GM23338 (cell line): Measurements from ENCODE around the gene TTYH1. TPM values are rescaled to one million over a fixed set of nuclear protein-coding genes. Genes with fewer than 3 reads are reported as not detected.

Source experiments
- ATAC-seq: fragments of 200-7000 bp; cut with Tn5 transposase; 3 replicates; pipeline ENCODE4 v1.9.1; 2020
- DNase-seq: peaks from one replicate; pipeline ENCODE4 v3.0.0-alpha.2; 2015; ENCODE audit warnings: low spot score
- H2AFZ ChIP-seq: fragments of 200-600 bp; sonication (generic); 2 replicates; pipeline ENCODE4 v1.8.0; 2016; ENCODE audit warnings: antibody characterized with exemption, mild to moderate bottlenecking, moderate library complexity
- H3F3A ChIP-seq: fragments of 200-600 bp; sonication (generic); replicated peaks from 2 replicates; pipeline ENCODE4 v1.8.0; 2017; ENCODE audit warnings: antibody characterized with exemption, mixed run types, low read depth
- H3K27ac ChIP-seq: fragments of 200-600 bp; sonication (generic); 2 replicates; pipeline ENCODE4 v1.6.1; 2016; ENCODE audit warnings: low read depth
- H3K27me3 ChIP-seq: fragments of 200-600 bp; sonication (generic); 2 replicates; pipeline ENCODE4 v1.8.0; 2016; ENCODE audit warnings: mild to moderate bottlenecking, mixed run types, moderate library complexity; ENCODE audit not compliant: insufficient read depth
- H3K36me3 ChIP-seq: fragments of 200-600 bp; sonication (generic); 2 replicates; pipeline ENCODE4 v1.8.0; 2016; ENCODE audit warnings: mild to moderate bottlenecking; ENCODE audit not compliant: insufficient read depth
- H3K4me1 ChIP-seq: fragments of 200-600 bp; sonication (generic); 2 replicates; pipeline ENCODE4 v1.8.0; 2016; ENCODE audit warnings: mild to moderate bottlenecking, moderate library complexity; ENCODE audit not compliant: insufficient read depth
- H3K4me2 ChIP-seq: fragments of 200-600 bp; sonication (generic); 2 replicates; pipeline ENCODE4 v1.7.1; 2017; ENCODE audit warnings: mixed run types
- H3K4me3 ChIP-seq: fragments of 200-600 bp; sonication (generic); 2 replicates; pipeline ENCODE4 v1.6.1; 2016; ENCODE audit warnings: mixed run types
- H3K79me2 ChIP-seq: fragments of 200-600 bp; sonication (generic); replicated peaks from 2 replicates; pipeline ENCODE4 v1.8.0; 2017; ENCODE audit warnings: mild to moderate bottlenecking; ENCODE audit not compliant: insufficient read depth
- H3K9me2 ChIP-seq: fragments of 200-600 bp; sonication (generic); 2 replicates; pipeline ENCODE4 v1.8.0; 2017; ENCODE audit not compliant: insufficient read depth
- H4K20me1 ChIP-seq: fragments of 200-600 bp; sonication (generic); replicated peaks from 2 replicates; pipeline ENCODE4 v1.8.0; 2017; ENCODE audit warnings: mild to moderate bottlenecking; ENCODE audit not compliant: insufficient read depth
- H3K27ac Mint-ChIP-seq: 2 replicates; pipeline ENCODE4 v1.8.0; 2020; ENCODE audit warnings: inconsistent platforms, mild to moderate bottlenecking, moderate library complexity, mixed read lengths
- H3K27me3 Mint-ChIP-seq: 3 replicates; pipeline ENCODE4 v1.8.0; 2022; ENCODE audit warnings: low read depth, mild to moderate bottlenecking, moderate library complexity, mixed read lengths, inconsistent platforms; ENCODE audit not compliant: insufficient read depth, poor library complexity
- H3K36me3 Mint-ChIP-seq: 3 replicates; pipeline ENCODE4 v1.8.0; 2021; ENCODE audit warnings: low read depth, mild to moderate bottlenecking, inconsistent platforms, moderate library complexity, mixed read lengths
- H3K4me1 Mint-ChIP-seq: 3 replicates; pipeline ENCODE4 v1.8.0; 2020; ENCODE audit warnings: mild to moderate bottlenecking, inconsistent platforms, mixed read lengths
- H3K4me3 Mint-ChIP-seq: 3 replicates; pipeline ENCODE4 v1.8.0; 2021; ENCODE audit warnings: moderate library complexity, mild to moderate bottlenecking, inconsistent platforms, mixed read lengths
- H3K9me3 Mint-ChIP-seq: 3 replicates; pipeline ENCODE4 v1.8.0; 2020; ENCODE audit warnings: moderate library complexity, mild to moderate bottlenecking, inconsistent platforms, mixed read lengths
- CREB1 ChIP-seq: fragments of 250-450 bp; sonication (Bioruptor Pico); IDR thresholded peaks from 2 replicates; pipeline ENCODE4 v1.5.0; 2020; ENCODE audit warnings: low read depth, mild to moderate bottlenecking, moderate library complexity
- EZH2 ChIP-seq: fragments of 200-600 bp; sonication (generic); IDR thresholded peaks from one replicate; pipeline ENCODE4 v1.8.0; 2017; ENCODE audit warnings: antibody characterized with exemption, mild to moderate bottlenecking, low read depth; ENCODE audit not compliant: unreplicated experiment
- EZH2phosphoT487 ChIP-seq: fragments of 200-600 bp; sonication (generic); IDR thresholded peaks from one replicate; pipeline ENCODE4 v1.8.1; 2018; ENCODE audit warnings: antibody characterized with exemption; ENCODE audit not compliant: unreplicated experiment
- NANOG ChIP-seq: IDR thresholded peaks from 2 replicates; pipeline ENCODE4 v1.6.1; 2016; ENCODE audit warnings: antibody characterized with exemption, borderline replicate concordance
- POLR2AphosphoS5 ChIP-seq: IDR thresholded peaks from 2 replicates; pipeline ENCODE4 v1.6.1; 2016; ENCODE audit warnings: antibody characterized with exemption, low read depth
- REST ChIP-seq: IDR thresholded peaks from one replicate; pipeline ENCODE4 v1.6.1; 2018; ENCODE audit warnings: antibody characterized with exemption; ENCODE audit not compliant: unreplicated experiment
- STAT1 ChIP-seq: IDR thresholded peaks from one replicate; pipeline ENCODE4 v1.6.1; 2016; ENCODE audit warnings: antibody characterized with exemption; ENCODE audit not compliant: unreplicated experiment
- ZNF114 ChIP-seq: fragments of 250-450 bp; sonication (Bioruptor Pico); IDR thresholded peaks from 2 replicates; pipeline ENCODE4 v1.5.0; 2020; ENCODE audit warnings: mild to moderate bottlenecking, moderate library complexity
- ZNF331 ChIP-seq: fragments of 250-450 bp; sonication (Bioruptor Pico); IDR thresholded peaks from 2 replicates; pipeline ENCODE4 v1.5.0; 2020; ENCODE audit warnings: low read depth, mild to moderate bottlenecking, moderate library complexity
- ZNF462 ChIP-seq: fragments of 250-450 bp; sonication (Bioruptor Pico); IDR thresholded peaks from 2 replicates; pipeline ENCODE4 v1.5.0; 2020; ENCODE audit warnings: mild to moderate bottlenecking, moderate library complexity
- polyA plus RNA-seq: library from polyadenylated mRNA; unstranded; fragments of >200 nt; fragmentation: Nextera tagmentation; extraction: Ambion mirVana; gene quantifications from 2 replicates; pipeline ENCODE4 v1.2.1, GENCODE V29; 2016
- total RNA-seq: library from RNA; depleted of rRNA; stranded (reverse); fragments of >200 nt; shearing (Covaris generic); gene quantifications from 2 replicates; pipeline ENCODE4 v1.2.3, GENCODE V29; 2014
- TF ChIP-seq, protein P1 (sequence below): IDR thresholded peaks from 2 replicates; pipeline ENCODE4 v1.6.1; 2016; ENCODE audit warnings: antibody characterized with exemption
- TF ChIP-seq, protein P2 (sequence below), 2 experiments: fragments of 200-600 bp in 1 of 2; sonication (generic) in 1 of 2; conservative IDR thresholded peaks; 2 replicates each; pipeline versions ENCODE4 v1.5.1 to v1.6.1; 2016 to 2017; ENCODE audit warnings: antibody characterized with exemption in 2 of 2, low read depth in 2 of 2, mild to moderate bottlenecking in 2 of 2, moderate library complexity in 1 of 2

Gene TTYH1
- total and polyA plus RNA-seq, 2 experiments from 2014 or later: 18.2 to 40.8 TPM

DNA sequence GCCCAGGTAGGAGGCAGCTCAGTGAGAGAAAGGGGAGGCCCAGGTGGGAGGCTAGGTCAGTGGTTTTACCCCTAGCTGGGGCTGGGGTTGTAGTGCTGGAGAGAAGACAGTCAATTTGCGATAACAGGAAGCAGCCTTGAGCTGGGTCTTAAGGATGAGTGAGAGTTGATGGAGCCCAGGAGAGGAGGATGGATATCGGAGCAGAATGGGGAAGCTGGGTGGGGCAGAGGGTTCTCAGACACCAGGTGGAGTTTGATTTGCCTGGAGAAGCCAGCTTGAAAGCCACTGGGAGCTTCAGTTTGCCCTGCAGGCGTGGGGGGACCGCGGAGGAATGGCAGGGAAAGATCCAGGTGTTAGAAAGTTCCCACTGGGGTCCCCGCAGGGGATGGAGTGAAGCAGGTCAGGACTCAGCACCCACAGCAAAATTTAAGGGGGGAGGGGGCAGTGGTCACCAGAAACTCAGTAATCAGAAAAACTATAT, 58.7 kb downstream of the TTYH1 start:
- no peak for TF ChIP-seq ZNF462 (CRISPR knock-in tag)
- TF ChIP-seq EZH2phosphoT487: no peak
- no peak for TF ChIP-seq EZH2
- TF ChIP-seq, protein P1, sequence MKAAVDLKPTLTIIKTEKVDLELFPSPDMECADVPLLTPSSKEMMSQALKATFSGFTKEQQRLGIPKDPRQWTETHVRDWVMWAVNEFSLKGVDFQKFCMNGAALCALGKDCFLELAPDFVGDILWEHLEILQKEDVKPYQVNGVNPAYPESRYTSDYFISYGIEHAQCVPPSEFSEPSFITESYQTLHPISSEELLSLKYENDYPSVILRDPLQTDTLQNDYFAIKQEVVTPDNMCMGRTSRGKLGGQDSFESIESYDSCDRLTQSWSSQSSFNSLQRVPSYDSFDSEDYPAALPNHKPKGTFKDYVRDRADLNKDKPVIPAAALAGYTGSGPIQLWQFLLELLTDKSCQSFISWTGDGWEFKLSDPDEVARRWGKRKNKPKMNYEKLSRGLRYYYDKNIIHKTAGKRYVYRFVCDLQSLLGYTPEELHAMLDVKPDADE: no peak
- TF ChIP-seq, protein P2, sequence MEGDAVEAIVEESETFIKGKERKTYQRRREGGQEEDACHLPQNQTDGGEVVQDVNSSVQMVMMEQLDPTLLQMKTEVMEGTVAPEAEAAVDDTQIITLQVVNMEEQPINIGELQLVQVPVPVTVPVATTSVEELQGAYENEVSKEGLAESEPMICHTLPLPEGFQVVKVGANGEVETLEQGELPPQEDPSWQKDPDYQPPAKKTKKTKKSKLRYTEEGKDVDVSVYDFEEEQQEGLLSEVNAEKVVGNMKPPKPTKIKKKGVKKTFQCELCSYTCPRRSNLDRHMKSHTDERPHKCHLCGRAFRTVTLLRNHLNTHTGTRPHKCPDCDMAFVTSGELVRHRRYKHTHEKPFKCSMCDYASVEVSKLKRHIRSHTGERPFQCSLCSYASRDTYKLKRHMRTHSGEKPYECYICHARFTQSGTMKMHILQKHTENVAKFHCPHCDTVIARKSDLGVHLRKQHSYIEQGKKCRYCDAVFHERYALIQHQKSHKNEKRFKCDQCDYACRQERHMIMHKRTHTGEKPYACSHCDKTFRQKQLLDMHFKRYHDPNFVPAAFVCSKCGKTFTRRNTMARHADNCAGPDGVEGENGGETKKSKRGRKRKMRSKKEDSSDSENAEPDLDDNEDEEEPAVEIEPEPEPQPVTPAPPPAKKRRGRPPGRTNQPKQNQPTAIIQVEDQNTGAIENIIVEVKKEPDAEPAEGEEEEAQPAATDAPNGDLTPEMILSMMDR (conservative IDR thresholded peaks at IDR 0.05; ENCODE audit: low read depth in 2 of 2): no peak
- TF ChIP-seq NANOG: no peak
- TF ChIP-seq REST: no peak
- no peak for TF ChIP-seq ZNF114 (CRISPR knock-in tag)
- no peak for TF ChIP-seq POLR2AphosphoS5
- no peak for TF ChIP-seq ZNF331
- no peak for TF ChIP-seq STAT1
- no peak for TF ChIP-seq CREB1 (CRISPR knock-in tag)
- peaks cover 32% of the 10 kb centered on the region for H3K27me3 Mint-ChIP-seq
- no peaks in the 10 kb centered on the region for H4K20me1 ChIP-seq
- peaks cover 17% of the 10 kb centered on the region for H3K4me1 ChIP-seq
- H3K4me3 Mint-ChIP-seq: no peak overlapping the region
- DNase-seq: no peak
- no peak overlapping the region for H3K27ac ChIP-seq
- no peak overlapping the region for H3K27ac Mint-ChIP-seq
- no peaks in the 10 kb centered on the region for H3K79me2 ChIP-seq
- H3K4me3 ChIP-seq: no peak overlapping the region
- no peak for ATAC-seq
- peak overlapping the region; percentile 96 for H2AFZ ChIP-seq
- H3K36me3 ChIP-seq: no peaks in the 10 kb centered on the region
- no peak overlapping the region; the same call in 1 of the 2 replicates for H3K4me2 ChIP-seq
- H3K4me1 Mint-ChIP-seq: peaks cover 24% of the 10 kb centered on the region
- H3K36me3 Mint-ChIP-seq: no peaks in the 10 kb centered on the region; the same call in 2 of the 3 replicates
- H3K9me2 ChIP-seq: no peaks in the 10 kb centered on the region
- peaks cover 2% of the 10 kb centered on the region; the same call in 2 of the 3 replicates for H3K9me3 Mint-ChIP-seq
- H3K27me3 ChIP-seq: peaks cover 28% of the 10 kb centered on the region
- no peaks in the 10 kb centered on the region for H3F3A ChIP-seq
